Retinal pigment epithelial cell (primary cell): ENCODE data around the gene PLCB1.

ENCODE experiments used
- DNase-seq: peaks from one replicate; pipeline ENCODE4 v3.0.0-alpha.2; 2010; ENCODE audit warnings: low read depth
- H3K4me3 ChIP-seq: 2 replicates; pipeline ENCODE4 v1.5.1; 2011; ENCODE audit warnings: mild to moderate bottlenecking, low read length, control low read depth, moderate library complexity
- TF ChIP-seq, protein P1 (sequence below): conservative IDR thresholded peaks from 2 replicates; pipeline ENCODE4 v1.5.1; 2011; ENCODE audit warnings: low read depth, low read length, control low read depth, inconsistent platforms

The PLCB1 gene

DNA sequence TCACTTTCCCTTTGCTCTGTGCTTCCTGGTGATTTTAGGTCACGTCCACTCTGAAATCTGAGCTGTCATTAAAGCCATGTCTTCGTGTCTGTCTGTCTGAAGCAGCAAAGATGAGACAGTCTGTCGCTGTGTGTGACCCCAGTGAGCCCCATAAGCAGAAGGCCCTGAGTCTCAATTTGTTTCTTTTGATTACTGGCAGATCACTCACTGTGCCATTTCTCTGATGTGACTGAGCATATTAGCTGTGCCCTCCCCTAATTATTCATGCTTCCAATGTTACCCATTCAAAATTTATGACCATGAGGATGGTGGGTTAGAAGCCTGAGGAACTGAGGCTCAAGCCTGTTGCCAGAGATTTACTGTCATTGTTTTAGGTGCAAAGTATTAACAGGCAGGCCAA is 117.6 kb downstream of the PLCB1 start:
- no peak for DNase-seq
- TF ChIP-seq, protein P1, sequence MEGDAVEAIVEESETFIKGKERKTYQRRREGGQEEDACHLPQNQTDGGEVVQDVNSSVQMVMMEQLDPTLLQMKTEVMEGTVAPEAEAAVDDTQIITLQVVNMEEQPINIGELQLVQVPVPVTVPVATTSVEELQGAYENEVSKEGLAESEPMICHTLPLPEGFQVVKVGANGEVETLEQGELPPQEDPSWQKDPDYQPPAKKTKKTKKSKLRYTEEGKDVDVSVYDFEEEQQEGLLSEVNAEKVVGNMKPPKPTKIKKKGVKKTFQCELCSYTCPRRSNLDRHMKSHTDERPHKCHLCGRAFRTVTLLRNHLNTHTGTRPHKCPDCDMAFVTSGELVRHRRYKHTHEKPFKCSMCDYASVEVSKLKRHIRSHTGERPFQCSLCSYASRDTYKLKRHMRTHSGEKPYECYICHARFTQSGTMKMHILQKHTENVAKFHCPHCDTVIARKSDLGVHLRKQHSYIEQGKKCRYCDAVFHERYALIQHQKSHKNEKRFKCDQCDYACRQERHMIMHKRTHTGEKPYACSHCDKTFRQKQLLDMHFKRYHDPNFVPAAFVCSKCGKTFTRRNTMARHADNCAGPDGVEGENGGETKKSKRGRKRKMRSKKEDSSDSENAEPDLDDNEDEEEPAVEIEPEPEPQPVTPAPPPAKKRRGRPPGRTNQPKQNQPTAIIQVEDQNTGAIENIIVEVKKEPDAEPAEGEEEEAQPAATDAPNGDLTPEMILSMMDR = no peak

DNA sequence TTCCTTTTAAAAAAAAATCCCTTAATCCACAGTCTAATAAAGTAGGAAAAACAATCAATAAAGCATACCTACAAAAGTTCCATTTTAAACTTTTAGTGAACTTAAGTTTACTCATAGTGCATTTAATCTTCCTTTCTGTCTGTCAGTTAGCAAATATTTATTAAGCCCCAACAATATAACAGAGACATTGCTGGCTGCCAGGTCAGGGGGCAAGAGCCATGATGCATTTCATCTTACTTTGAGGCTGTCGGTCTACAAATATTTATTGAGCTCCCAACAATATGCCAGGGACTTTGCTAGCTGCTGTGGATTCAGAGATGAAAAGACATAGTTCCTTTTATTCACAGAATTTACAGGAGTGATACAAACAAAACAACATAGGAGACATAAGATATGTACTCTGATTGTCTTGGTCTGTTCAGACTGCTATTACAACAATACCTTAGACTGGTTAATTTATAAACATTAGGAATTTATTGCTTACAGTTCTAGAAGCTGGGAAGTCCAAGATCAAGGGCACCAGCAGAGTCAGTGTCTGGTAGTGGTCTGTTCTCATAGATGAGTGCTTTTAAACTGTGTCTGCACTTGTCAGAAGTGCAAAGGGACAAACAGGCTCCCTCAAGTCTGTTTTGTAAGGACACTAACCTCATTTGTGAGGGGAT is 118.6 kb downstream of the PLCB1 start:
- no peak overlapping the region for H3K4me3 ChIP-seq
- no peak for DNase-seq
- TF ChIP-seq, protein P1 = no peak

More for the DNA sequence above, 117.6 kb downstream of the PLCB1 start:
- H3K4me3 ChIP-seq = no peak overlapping the region

DNA sequence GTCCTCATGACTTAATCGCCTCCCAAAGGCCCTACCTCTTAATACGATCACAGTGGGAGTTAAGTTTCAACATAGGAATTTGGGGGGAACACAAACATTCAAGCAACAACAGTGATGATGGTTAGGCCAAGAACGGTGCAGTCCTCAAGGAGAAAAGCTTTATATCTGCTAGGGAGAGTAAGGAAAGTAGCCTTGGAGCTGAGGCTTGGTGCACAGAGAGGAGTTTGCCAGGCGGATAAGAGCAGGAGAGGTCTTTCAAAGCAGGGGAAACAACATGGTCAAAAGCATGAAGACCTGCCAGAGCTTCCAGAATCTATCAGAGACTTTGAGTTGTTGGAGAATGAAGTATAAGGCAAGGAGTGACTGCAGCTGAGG is 119.1 kb downstream of the PLCB1 start:
- TF ChIP-seq, protein P1 = no peak
- no peak for DNase-seq
- no peak overlapping the region for H3K4me3 ChIP-seq

DNA sequence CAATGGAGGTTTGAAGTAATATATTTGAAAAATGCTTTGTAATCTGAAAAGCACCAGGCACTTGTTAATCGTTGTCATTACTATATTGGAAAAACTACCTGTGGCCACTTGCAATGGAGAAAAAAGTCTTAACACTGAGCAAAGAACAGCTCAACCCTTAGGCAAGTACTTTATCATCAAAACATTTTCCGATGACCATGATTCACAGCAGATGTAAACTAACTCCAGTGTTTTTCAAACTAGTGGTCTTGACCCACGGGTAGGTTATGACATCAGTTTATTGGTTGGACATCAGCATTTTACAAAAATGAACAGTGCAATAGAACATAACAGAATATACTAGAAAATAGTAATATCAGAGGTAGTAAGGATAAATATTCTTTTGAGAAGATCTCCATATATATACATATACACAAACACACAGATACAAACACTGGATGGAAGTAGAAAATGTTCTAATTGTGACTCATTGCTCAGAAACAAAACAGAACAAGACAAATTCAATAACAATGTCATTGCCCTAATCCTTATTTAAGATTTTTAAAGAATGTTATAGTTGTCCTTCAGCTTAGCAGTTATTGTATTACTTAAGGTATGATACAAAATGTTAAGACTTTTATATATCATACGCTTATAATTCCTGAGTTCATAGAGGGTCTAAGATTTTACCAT is 123.0 kb downstream of the PLCB1 start:
- H3K4me3 ChIP-seq = no peak overlapping the region
- TF ChIP-seq, protein P1 = no peak
- DNase-seq = no peak

DNA sequence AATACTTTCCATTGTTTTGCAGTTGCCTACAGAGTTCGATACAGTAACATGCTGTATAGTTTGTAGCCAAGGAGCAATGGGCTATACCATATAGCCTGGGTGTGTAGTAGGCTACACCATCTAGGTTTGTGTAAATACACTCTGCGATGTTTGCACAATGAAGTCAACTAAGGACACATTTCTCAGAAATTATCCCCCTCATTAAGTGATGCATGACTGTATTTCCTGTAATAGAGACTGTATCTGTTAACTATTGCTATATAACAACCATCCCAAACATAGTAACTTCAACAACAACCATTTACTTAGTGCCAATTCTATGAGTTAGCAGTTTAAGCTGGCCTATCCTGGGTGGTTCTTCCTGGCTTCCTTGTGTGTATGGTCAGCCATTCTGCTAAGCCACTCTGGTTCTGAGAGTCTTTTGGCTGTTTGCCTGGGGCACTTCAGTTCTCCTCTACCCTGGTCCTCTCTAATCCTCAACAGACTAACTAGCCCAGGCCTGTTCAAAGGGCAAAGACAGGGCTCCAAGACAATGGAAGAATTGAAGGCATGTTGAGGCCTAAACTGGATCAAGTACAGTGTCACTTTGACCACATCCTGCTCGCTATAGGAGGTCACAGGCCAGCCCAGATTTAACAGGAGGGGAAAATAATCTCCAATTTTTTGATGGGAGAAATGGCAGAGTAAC is 124.0 kb downstream of the PLCB1 start:
- no peak overlapping the region for H3K4me3 ChIP-seq
- no peak for DNase-seq
- TF ChIP-seq, protein P1 = no peak

DNA sequence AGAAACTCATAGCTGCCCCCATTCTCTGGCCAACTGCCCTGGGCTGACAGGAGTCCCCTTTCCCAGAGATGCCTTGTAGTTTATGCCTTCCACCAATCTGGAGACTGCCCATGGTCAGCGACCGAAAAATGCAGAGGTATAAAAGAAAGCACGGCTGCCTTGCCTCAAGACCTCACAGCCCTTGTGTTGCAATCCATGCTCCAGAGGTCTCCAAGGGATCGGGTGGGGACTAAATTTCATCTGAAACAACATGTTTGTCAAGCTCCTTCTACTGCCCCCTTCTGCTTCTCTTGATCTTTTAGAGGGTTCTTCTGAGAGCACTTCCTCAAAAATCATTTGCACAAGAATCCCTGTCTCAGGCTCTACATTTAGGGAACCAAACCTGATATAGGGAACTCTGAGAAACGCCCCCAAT is 128.8 kb downstream of the PLCB1 start:
- DNase-seq = no peak
- no peak overlapping the region for H3K4me3 ChIP-seq
- TF ChIP-seq, protein P1 = no peak
